Activated T-helper 1 cell treated with anti-CD3 and anti-CD28 coated beads, Interleukin-12 subunit alpha, Interleukin-12 subunit beta, Interleukin-2, Interleukin-4 antibody, amounts not matched to agents 30 ng/mL and 10 ng/mL and 1 ng/mL, durations not matched to agents 14 hours and 24 hours and 36 hours (primary cell): ENCODE measurements around the gene NEMP2. TPM values are rescaled to one million over a fixed set of nuclear protein-coding genes. Genes with fewer than 3 reads are reported as not detected.

Source experiments
- DNase-seq: peaks from one replicate; pipeline ENCODE4 v3.0.0; 2021; ENCODE audit warnings: low spot score
- H3K27ac Mint-ChIP-seq: one replicate; pipeline ENCODE4 v1.8.0; 2021; ENCODE audit warnings: mild to moderate bottlenecking, mixed read lengths
- H3K27me3 Mint-ChIP-seq: one replicate; pipeline ENCODE4 v1.8.0; 2022; ENCODE audit warnings: mild to moderate bottlenecking, moderate library complexity, mixed read lengths; ENCODE audit not compliant: insufficient read depth
- H3K36me3 Mint-ChIP-seq: one replicate; pipeline ENCODE4 v1.8.0; 2021; ENCODE audit warnings: low read depth, mixed read lengths
- H3K4me1 Mint-ChIP-seq: one replicate; pipeline ENCODE4 v1.8.0; 2021; ENCODE audit warnings: low read depth, mixed read lengths
- H3K4me3 Mint-ChIP-seq: one replicate; pipeline ENCODE4 v1.8.0; 2021; ENCODE audit warnings: mild to moderate bottlenecking, moderate library complexity, mixed read lengths
- H3K9me3 Mint-ChIP-seq: one replicate; pipeline ENCODE4 v1.8.0; 2021; ENCODE audit warnings: mixed read lengths
- intact Hi-C: fragments of 100-400 bp; cut with micrococcal nuclease; formaldehyde crosslinking; loops from one replicate; pipeline ENCODE4 v1.15.1; 2024
- total RNA-seq: library from RNA; stranded (reverse); gene quantifications from 2 replicates; pipeline ENCODE4 v1.2.3, GENCODE V29; 2022

NEMP2 gene
- total RNA-seq, 1 donor from 2014 or later, result 13.6 TPM

GRCh38 chr2:190571686-190572085, 37.2 kb upstream of the NEMP2 start:
- intact Hi-C loops, result no loop called here

GRCh38 chr2:190570871-190571270, 36.3 kb upstream of the NEMP2 start:
- intact Hi-C loops, result no loop called here
- DNase-seq, result no peak
- Mint-ChIP-seq H3K36me3 (peaks cover 12% of the 10 kb centered on the region), H3K9me3 (peaks cover 22% of the 10 kb centered on the region), H3K27ac (no peak overlapping the region), H3K27me3 (peaks cover 3% of the 10 kb centered on the region), H3K4me1 (peaks cover 16% of the 10 kb centered on the region), H3K4me3 (no peak overlapping the region)

More at GRCh38 chr2:190571686-190572085, 37.2 kb upstream of the NEMP2 start:
- H3K27me3 Mint-ChIP-seq, result peaks cover 3% of the 10 kb centered on the region
- H3K9me3 Mint-ChIP-seq, result peaks cover 14% of the 10 kb centered on the region
- peaks cover 12% of the 10 kb centered on the region for H3K36me3 Mint-ChIP-seq
- H3K4me3 Mint-ChIP-seq, result no peak overlapping the region
- H3K4me1 Mint-ChIP-seq, result peaks cover 17% of the 10 kb centered on the region
- no peak overlapping the region for H3K27ac Mint-ChIP-seq
- DNase-seq, result no peak

- intact Hi-C loops, result no loop called here
- no peak overlapping the region for H3K4me3 Mint-ChIP-seq
- peaks cover 10% of the 10 kb centered on the region for H3K36me3 Mint-ChIP-seq
- peaks cover 29% of the 10 kb centered on the region for H3K9me3 Mint-ChIP-seq
- peaks cover 3% of the 10 kb centered on the region for H3K27me3 Mint-ChIP-seq
- DNase-seq, result no peak
- H3K4me1 Mint-ChIP-seq, result peaks cover 12% of the 10 kb centered on the region
- no peak overlapping the region for H3K27ac Mint-ChIP-seq
Measured at GRCh38 chr2:190569994-190570755, 35.7 kb upstream of the NEMP2 start.

- DNase-seq, result no peak
- peaks cover 38% of the 10 kb centered on the region for H3K4me1 Mint-ChIP-seq
- no peak overlapping the region for H3K4me3 Mint-ChIP-seq
- H3K36me3 Mint-ChIP-seq, result peaks cover 10% of the 10 kb centered on the region
- H3K27me3 Mint-ChIP-seq, result no peaks in the 10 kb centered on the region
- intact Hi-C loops, result no loop called here
- H3K27ac Mint-ChIP-seq, result no peak overlapping the region
- H3K9me3 Mint-ChIP-seq, result peaks cover 43% of the 10 kb centered on the region
Measured at GRCh38 chr2:190564838-190565237, 30.3 kb upstream of the NEMP2 start.

GRCh38 chr2:190563646-190564045, 29.1 kb upstream of the NEMP2 start:
- Mint-ChIP-seq H3K4me1 (peaks cover 38% of the 10 kb centered on the region), H3K9me3 (peaks cover 43% of the 10 kb centered on the region), H3K27ac (peak overlapping the region; percentile 25), H3K27me3 (no peaks in the 10 kb centered on the region), H3K36me3 (peaks cover 10% of the 10 kb centered on the region), H3K4me3 (no peak overlapping the region)
- intact Hi-C loops, result no loop called here
- no peak for DNase-seq

- peak overlapping the region; percentile 87 for H3K27ac Mint-ChIP-seq
- H3K4me3 Mint-ChIP-seq, result peak overlapping the region; percentile 6
- peak; percentile 8 for DNase-seq
Measured at GRCh38 chr2:190563109-190563508, 28.6 kb upstream of the NEMP2 start.

GRCh38 chr2:190562121-190562520, 27.6 kb upstream of the NEMP2 start:
- intact Hi-C loops, result no loop called here
- Mint-ChIP-seq H3K36me3 (peaks cover 5% of the 10 kb centered on the region), H3K27ac (no peak overlapping the region), H3K9me3 (peaks cover 33% of the 10 kb centered on the region), H3K27me3 (no peaks in the 10 kb centered on the region), H3K4me1 (peaks cover 38% of the 10 kb centered on the region), H3K4me3 (no peak overlapping the region)
- no peak for DNase-seq

More at GRCh38 chr2:190563109-190563508, 28.6 kb upstream of the NEMP2 start:
- Mint-ChIP-seq H3K4me1 (peaks cover 38% of the 10 kb centered on the region), H3K9me3 (peaks cover 41% of the 10 kb centered on the region), H3K27me3 (no peaks in the 10 kb centered on the region), H3K36me3 (peaks cover 10% of the 10 kb centered on the region)
- intact Hi-C loops, result no loop called here

GRCh38 chr2:190561094-190561493, 26.6 kb upstream of the NEMP2 start:
- intact Hi-C loops, result no loop called here
- H3K9me3 Mint-ChIP-seq, result peaks cover 23% of the 10 kb centered on the region
- H3K36me3 Mint-ChIP-seq, result no peaks in the 10 kb centered on the region
- no peaks in the 10 kb centered on the region for H3K27me3 Mint-ChIP-seq
- no peak overlapping the region for H3K27ac Mint-ChIP-seq
- no peak overlapping the region for H3K4me3 Mint-ChIP-seq
- H3K4me1 Mint-ChIP-seq, result peaks cover 29% of the 10 kb centered on the region
- no peak for DNase-seq

- peaks cover 7% of the 10 kb centered on the region for H3K9me3 Mint-ChIP-seq
- no peak for DNase-seq
- H3K4me3 Mint-ChIP-seq, result no peak overlapping the region
- H3K27me3 Mint-ChIP-seq, result no peaks in the 10 kb centered on the region
- peaks cover 7% of the 10 kb centered on the region for H3K36me3 Mint-ChIP-seq
- peaks cover 20% of the 10 kb centered on the region for H3K4me1 Mint-ChIP-seq
- no peak overlapping the region for H3K27ac Mint-ChIP-seq
- intact Hi-C loops, result loop anchor here (5.0 kb wide), 1 partner anchor 73 kb away; no protein-coding TSS in a partner anchor
Measured at GRCh38 chr2:190554357-190555006, 20.0 kb upstream of the NEMP2 start.

GRCh38 chr2:190553254-190553653, 18.7 kb upstream of the NEMP2 start:
- Mint-ChIP-seq H3K27ac (no peak overlapping the region), H3K9me3 (peaks cover 7% of the 10 kb centered on the region), H3K36me3 (peaks cover 7% of the 10 kb centered on the region), H3K4me1 (peaks cover 24% of the 10 kb centered on the region), H3K4me3 (no peak overlapping the region), H3K27me3 (no peaks in the 10 kb centered on the region)
- intact Hi-C loops, result loop anchor here (5.0 kb wide), 1 partner anchor 74 kb away; no protein-coding TSS in a partner anchor
- no peak for DNase-seq

- H3K4me3 Mint-ChIP-seq, result peak overlapping the region; percentile 62
- peaks cover 24% of the 10 kb centered on the region for H3K4me1 Mint-ChIP-seq
- H3K27ac Mint-ChIP-seq, result no peak overlapping the region
- peaks cover 7% of the 10 kb centered on the region for H3K9me3 Mint-ChIP-seq
- H3K36me3 Mint-ChIP-seq, result peaks cover 7% of the 10 kb centered on the region
- no peak for DNase-seq
- intact Hi-C loops, result loop anchor here (1.0 to 5.0 kb wide), 2 partner anchors 17 to 75 kb away; no protein-coding TSS in a partner anchor
- no peaks in the 10 kb centered on the region for H3K27me3 Mint-ChIP-seq
Measured at GRCh38 chr2:190551928-190552327, 17.4 kb upstream of the NEMP2 start.

GRCh38 chr2:190550137-190550536, 15.6 kb upstream of the NEMP2 start:
- peaks cover 24% of the 10 kb centered on the region for H3K4me1 Mint-ChIP-seq
- H3K9me3 Mint-ChIP-seq, result no peaks in the 10 kb centered on the region
- no peaks in the 10 kb centered on the region for H3K27me3 Mint-ChIP-seq
- no peak for DNase-seq
- no peak overlapping the region for H3K4me3 Mint-ChIP-seq
- intact Hi-C loops, result loop anchor here (5.0 kb wide), 1 partner anchor 77 kb away; no protein-coding TSS in a partner anchor
- H3K27ac Mint-ChIP-seq, result no peak overlapping the region
- H3K36me3 Mint-ChIP-seq, result peaks cover 6% of the 10 kb centered on the region

- Mint-ChIP-seq H3K4me1 (peaks cover 24% of the 10 kb centered on the region), H3K9me3 (peaks cover 2% of the 10 kb centered on the region), H3K4me3 (no peak overlapping the region), H3K36me3 (peaks cover 7% of the 10 kb centered on the region), H3K27ac (no peak overlapping the region), H3K27me3 (no peaks in the 10 kb centered on the region)
- no peak for DNase-seq
- intact Hi-C loops, result no loop called here
Measured at GRCh38 chr2:190547886-190548285, 13.4 kb upstream of the NEMP2 start.
